Measurements from ENCODE around the gene ARID1B. TPM values are rescaled to one million over a fixed set of nuclear protein-coding genes. Genes with fewer than 3 reads are reported as not detected.

ARID1B gene
- total RNA-seq, 6 experiments from 2014 or later = 32.5 to 44.3 (median 36.5) TPM

DNA sequence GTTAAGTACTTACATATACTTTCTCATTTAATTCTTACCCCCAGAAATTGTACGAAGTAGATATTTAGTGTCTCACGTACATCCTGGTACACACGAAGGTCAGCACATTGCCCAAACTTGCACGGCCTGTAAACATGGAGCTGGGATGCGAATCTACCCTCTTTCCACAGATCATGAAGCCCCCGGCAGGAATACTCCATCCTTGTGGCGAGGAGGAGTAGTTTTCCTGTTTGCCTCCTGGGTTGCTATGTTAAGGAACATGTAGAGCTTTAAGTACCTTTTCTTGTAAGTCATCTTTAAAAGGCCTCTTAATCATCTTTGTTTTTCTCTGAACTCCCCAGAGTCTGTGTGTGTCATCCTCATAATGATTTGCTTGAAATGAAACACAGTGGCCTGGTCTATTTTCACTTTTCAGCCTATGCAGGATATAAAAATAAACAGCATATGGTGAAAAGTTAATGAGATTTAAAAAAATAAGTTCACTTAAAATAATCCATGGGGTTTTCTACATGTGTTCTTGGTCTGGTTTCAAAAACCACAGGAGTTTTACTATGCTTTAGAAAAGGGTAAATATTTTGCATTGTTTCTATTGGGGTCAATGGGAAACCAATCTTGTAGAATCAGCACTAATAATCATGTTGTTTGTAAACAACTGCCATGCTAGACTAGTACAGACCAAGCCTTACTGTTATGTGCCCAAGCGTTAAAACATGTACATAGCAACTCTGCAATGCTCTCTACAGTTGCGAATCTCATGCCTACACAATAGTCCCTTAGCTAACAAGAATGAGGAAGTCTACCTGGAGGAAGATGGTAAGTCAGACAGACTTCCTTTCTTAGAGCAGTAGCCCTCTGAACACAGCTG, 9.3 kb upstream of the ARID1B start:
- DNase-seq = no peak
- H3K9me3 Mint-ChIP-seq = no peaks in the 10 kb centered on the region
- H3K27me3 Mint-ChIP-seq (ENCODE audit: insufficient read depth) = peaks cover 11% of the 10 kb centered on the region
- TF ChIP-seq, protein P1, sequence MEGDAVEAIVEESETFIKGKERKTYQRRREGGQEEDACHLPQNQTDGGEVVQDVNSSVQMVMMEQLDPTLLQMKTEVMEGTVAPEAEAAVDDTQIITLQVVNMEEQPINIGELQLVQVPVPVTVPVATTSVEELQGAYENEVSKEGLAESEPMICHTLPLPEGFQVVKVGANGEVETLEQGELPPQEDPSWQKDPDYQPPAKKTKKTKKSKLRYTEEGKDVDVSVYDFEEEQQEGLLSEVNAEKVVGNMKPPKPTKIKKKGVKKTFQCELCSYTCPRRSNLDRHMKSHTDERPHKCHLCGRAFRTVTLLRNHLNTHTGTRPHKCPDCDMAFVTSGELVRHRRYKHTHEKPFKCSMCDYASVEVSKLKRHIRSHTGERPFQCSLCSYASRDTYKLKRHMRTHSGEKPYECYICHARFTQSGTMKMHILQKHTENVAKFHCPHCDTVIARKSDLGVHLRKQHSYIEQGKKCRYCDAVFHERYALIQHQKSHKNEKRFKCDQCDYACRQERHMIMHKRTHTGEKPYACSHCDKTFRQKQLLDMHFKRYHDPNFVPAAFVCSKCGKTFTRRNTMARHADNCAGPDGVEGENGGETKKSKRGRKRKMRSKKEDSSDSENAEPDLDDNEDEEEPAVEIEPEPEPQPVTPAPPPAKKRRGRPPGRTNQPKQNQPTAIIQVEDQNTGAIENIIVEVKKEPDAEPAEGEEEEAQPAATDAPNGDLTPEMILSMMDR (IDR thresholded peaks at IDR 0.05) = no peak
- no peak overlapping the region for H3K4me3 Mint-ChIP-seq
- peaks cover 6% of the 10 kb centered on the region; the same call in 1 of the 2 replicates for H3K36me3 Mint-ChIP-seq (ENCODE audit: low read depth)
- no peak overlapping the region for H3K27ac Mint-ChIP-seq
- H3K4me1 Mint-ChIP-seq (ENCODE audit: low read depth) = peaks cover 7% of the 10 kb centered on the region

DNA sequence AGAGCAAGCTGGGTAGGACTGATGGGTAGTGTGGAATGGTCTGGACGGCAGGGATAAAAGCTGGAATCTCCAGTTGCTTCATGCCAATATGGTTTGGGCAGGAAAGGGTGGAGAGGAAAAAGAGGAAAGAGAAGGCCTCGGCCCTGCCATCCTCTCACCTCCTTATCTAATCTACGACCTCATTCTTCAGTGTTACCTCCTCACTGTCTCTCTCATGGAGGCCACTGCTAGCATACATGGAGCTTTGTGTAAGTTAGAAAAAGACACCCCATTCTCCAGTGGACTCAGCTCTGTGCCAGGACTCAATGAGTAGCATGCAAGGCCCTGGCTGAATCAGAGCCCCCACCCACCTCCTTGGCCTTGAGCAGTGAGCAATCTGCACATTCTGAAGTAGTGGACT, 6.1 kb upstream of the ARID1B start:
- H3K27me3 Mint-ChIP-seq (ENCODE audit: insufficient read depth) = peaks cover 2% of the 10 kb centered on the region; the same call in 1 of the 2 replicates
- H3K9me3 Mint-ChIP-seq = no peaks in the 10 kb centered on the region
- H3K27ac Mint-ChIP-seq = no peak overlapping the region
- no peak for DNase-seq
- H3K4me3 Mint-ChIP-seq = no peak overlapping the region
- H3K4me1 Mint-ChIP-seq (ENCODE audit: low read depth) = peaks cover 26% of the 10 kb centered on the region
- H3K36me3 Mint-ChIP-seq (ENCODE audit: low read depth) = no peaks in the 10 kb centered on the region
- TF ChIP-seq, protein P1 (IDR thresholded peaks at IDR 0.05) = no peak

DNA sequence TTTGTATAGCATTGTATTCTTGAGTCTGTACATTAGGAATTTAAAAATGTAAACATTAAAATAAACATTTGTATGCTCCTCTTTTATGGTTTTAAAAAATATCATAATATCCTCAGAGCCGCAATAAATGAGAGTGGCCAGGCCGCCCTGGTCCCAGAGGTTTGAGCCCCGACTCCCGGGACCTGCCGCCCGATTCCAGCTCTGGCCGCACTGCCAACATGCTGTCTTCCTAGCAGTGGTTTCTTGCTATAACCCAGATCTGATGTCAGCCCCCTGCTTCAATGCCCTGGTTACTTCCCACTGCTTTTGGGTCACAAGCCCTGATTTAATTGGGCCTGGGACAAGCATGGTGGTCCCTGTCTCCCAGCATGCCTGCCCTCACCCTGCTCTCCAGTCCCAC, 5.4 kb upstream of the ARID1B start:
- Mint-ChIP-seq H3K27ac (no peak overlapping the region), H3K4me1 (ENCODE audit: low read depth) (peaks cover 34% of the 10 kb centered on the region), H3K36me3 (ENCODE audit: low read depth) (no peaks in the 10 kb centered on the region), H3K27me3 (ENCODE audit: insufficient read depth) (peaks cover 2% of the 10 kb centered on the region), H3K4me3 (no peak overlapping the region), H3K9me3 (no peaks in the 10 kb centered on the region)
- DNase-seq = no peak
- TF ChIP-seq, protein P1 (IDR thresholded peaks at IDR 0.05) = no peak

DNA sequence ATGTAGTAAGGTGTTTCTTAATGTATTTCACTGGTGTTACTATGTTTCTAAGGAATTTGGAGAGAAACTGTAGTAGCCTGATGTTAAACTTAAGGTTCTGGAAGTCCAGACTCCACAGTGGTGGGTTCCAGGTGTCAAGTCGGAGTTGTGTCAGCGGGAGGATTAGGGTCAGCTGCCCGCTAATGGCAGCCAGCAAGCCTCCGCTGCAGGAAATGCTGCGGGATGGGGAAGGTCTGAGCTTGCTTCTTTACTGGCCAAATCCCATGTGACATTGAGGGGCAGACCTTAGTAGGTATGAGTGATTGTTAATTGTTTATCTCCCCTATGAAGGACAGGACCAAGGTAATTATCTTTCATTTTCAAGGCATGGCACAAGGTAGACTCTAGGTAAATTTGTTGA, 3.7 kb upstream of the ARID1B start:
- peaks cover 3% of the 10 kb centered on the region for H3K27me3 Mint-ChIP-seq (ENCODE audit: insufficient read depth)

DNA sequence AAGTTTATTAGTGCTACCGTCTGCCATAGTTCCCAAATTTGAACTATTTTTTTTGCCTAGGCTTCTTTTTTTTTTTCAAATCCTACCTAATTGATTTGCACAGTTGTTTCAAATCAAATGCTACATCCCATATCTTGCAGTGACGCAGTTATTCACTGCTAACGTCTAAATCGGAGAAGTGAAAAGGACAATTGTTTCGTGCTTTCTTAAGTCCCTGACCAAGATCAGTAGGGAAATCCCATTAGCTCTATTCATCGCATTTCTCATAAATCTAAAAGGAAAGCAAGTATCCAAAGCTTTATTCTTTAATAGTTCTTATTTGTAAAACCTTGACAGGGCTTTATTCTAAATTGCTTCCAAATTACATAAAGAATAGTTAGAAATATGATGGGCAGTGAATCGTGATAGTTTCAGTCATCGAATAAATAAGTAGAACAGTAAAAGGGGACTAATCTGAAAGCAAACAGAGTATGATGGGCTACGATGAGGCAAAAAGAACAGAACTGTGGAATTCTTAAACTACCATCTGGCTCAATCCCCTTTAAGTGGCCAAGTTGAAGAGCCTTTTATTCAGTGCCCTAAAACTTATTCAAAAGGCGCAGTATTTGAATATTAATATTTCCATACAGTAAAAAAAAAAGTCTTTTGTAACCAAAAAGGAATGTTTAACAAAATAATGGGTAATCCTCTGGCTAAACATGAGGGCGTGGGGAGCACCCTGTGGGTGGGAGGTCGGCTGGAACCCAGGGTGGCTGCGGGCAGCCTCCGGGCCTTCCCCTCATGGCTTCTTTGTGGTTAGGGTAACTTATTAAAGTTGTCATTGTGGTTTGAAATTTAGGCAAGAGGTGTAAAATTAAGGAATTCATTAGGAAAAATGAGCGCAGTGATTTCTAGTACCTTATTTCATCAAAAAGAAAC, 3.0 kb upstream of the ARID1B start:
- no peak for DNase-seq
- no peak overlapping the region for H3K27ac Mint-ChIP-seq
- peaks cover 3% of the 10 kb centered on the region for H3K27me3 Mint-ChIP-seq (ENCODE audit: insufficient read depth)
- TF ChIP-seq, protein P1 (IDR thresholded peaks at IDR 0.05) = no peak
- H3K4me3 Mint-ChIP-seq = no peak overlapping the region
- no peaks in the 10 kb centered on the region for H3K36me3 Mint-ChIP-seq (ENCODE audit: low read depth)
- peaks cover 28% of the 10 kb centered on the region for H3K4me1 Mint-ChIP-seq (ENCODE audit: low read depth)
- H3K9me3 Mint-ChIP-seq = no peaks in the 10 kb centered on the region

More for the DNA sequence above, 3.7 kb upstream of the ARID1B start:
- TF ChIP-seq, protein P1 (IDR thresholded peaks at IDR 0.05) = no peak
- no peaks in the 10 kb centered on the region for H3K9me3 Mint-ChIP-seq
- H3K36me3 Mint-ChIP-seq (ENCODE audit: low read depth) = no peaks in the 10 kb centered on the region
- H3K4me3 Mint-ChIP-seq = no peak overlapping the region
- DNase-seq = no peak
- no peak overlapping the region for H3K27ac Mint-ChIP-seq
- H3K4me1 Mint-ChIP-seq (ENCODE audit: low read depth) = peaks cover 28% of the 10 kb centered on the region
